ENCODE measurements around the gene EMP3.

Gene EMP3

DNA sequence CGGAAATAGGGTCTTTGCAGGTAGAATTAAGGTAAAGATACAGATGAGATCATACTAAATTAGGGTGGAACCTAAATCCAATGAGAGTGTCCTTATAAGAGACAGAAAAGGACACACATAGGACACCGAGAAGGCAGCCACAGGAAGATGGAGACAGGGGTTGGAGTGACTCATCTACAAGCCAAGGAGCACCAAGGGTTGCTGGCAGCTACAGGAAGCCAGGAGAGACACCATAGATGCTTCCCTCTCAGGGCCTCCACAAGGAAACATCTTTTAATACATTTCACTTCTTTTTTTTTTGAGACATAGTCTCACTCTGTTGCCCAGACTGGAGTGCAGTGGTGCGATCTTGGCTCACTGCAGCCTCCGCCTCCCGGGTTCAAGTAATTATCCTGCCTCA, 28.3 kb downstream of the EMP3 start:
- Histone ChIP-seq H3K9me3 (ENCODE audit: control insufficient read depth, insufficient read depth, low read length) (no peaks in the 10 kb centered on the region), H3K9ac (ENCODE audit: low read depth, low read length) (no peak overlapping the region), H3K4me1 (ENCODE audit: control insufficient read depth, insufficient read depth, low read length) (no peaks in the 10 kb centered on the region), H3K27me3 (ENCODE audit: control insufficient read depth, insufficient read depth, low read length) (no peaks in the 10 kb centered on the region), H3K4me3 (ENCODE audit: low read depth, low read length) (no peak overlapping the region), H3K36me3 (ENCODE audit: control insufficient read depth, insufficient read depth, low read length) (no peaks in the 10 kb centered on the region)

DNA sequence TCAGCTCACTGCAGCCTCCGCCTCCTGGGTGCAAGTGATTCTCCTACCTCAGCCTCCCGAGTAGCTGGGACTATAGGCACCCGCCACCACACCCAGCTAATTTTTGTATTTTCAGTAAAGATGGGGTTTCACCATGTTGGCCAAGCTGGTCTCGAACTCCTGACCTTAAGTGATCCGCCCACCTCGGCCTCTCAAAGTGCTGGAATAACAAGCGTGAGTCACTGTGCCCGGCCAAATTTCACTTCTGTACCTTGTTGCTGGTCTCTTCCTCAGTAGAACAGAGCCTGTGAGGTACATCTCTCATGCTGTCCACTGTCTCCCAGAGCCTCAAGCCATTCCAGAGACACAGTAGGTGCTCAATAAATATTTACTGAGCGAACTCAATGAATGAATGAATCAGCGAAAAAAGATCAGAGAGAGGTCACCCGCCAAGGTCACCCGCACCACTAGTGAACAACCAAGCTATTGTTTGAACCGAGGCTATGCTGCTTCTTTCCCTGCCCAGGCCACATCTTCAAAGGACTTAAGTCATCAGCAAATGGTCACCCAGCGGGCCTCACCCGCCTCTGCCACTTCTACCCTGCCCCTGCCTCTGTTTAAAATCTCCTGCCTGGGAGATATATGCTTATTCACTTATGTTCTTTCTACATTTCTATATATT, 29.1 kb downstream of the EMP3 start:
- no peak overlapping the region for H3K9ac ChIP-seq (ENCODE audit: low read depth, low read length)

GRCh38 chr19:48355365-48355954, 30.1 kb downstream of the EMP3 start:
- Histone ChIP-seq H3K4me1 (ENCODE audit: control insufficient read depth, insufficient read depth, low read length) (no peaks in the 10 kb centered on the region), H3K36me3 (ENCODE audit: control insufficient read depth, insufficient read depth, low read length) (no peaks in the 10 kb centered on the region), H3K27me3 (ENCODE audit: control insufficient read depth, insufficient read depth, low read length) (no peaks in the 10 kb centered on the region), H3K9ac (ENCODE audit: low read depth, low read length) (no peak overlapping the region), H3K4me3 (ENCODE audit: low read depth, low read length) (no peak overlapping the region), H3K9me3 (ENCODE audit: control insufficient read depth, insufficient read depth, low read length) (no peaks in the 10 kb centered on the region)

More for the DNA sequence above, 29.1 kb downstream of the EMP3 start:
- no peaks in the 10 kb centered on the region for H3K27me3 ChIP-seq (ENCODE audit: control insufficient read depth, insufficient read depth, low read length)
- H3K4me3 ChIP-seq (ENCODE audit: low read depth, low read length) = no peak overlapping the region
- H3K9me3 ChIP-seq (ENCODE audit: control insufficient read depth, insufficient read depth, low read length) = no peaks in the 10 kb centered on the region
- H3K4me1 ChIP-seq (ENCODE audit: control insufficient read depth, insufficient read depth, low read length) = no peaks in the 10 kb centered on the region
- no peaks in the 10 kb centered on the region for H3K36me3 ChIP-seq (ENCODE audit: control insufficient read depth, insufficient read depth, low read length)

GRCh38 chr19:48359123-48359522, 33.8 kb downstream of the EMP3 start:
- H3K4me1 ChIP-seq (ENCODE audit: control insufficient read depth, insufficient read depth, low read length) = no peaks in the 10 kb centered on the region

GRCh38 chr19:48361912-48362311, 36.6 kb downstream of the EMP3 start:
- Histone ChIP-seq H3K9ac (ENCODE audit: low read depth, low read length) (no peak overlapping the region), H3K4me3 (ENCODE audit: low read depth, low read length) (no peak overlapping the region), H3K36me3 (ENCODE audit: control insufficient read depth, insufficient read depth, low read length) (no peaks in the 10 kb centered on the region), H3K27me3 (ENCODE audit: control insufficient read depth, insufficient read depth, low read length) (no peaks in the 10 kb centered on the region), H3K9me3 (ENCODE audit: control insufficient read depth, insufficient read depth, low read length) (no peaks in the 10 kb centered on the region), H3K4me1 (ENCODE audit: control insufficient read depth, insufficient read depth, low read length) (peaks cover 3% of the 10 kb centered on the region)

More at GRCh38 chr19:48359123-48359522, 33.8 kb downstream of the EMP3 start:
- H3K36me3 ChIP-seq (ENCODE audit: control insufficient read depth, insufficient read depth, low read length) = no peaks in the 10 kb centered on the region
- no peaks in the 10 kb centered on the region for H3K27me3 ChIP-seq (ENCODE audit: control insufficient read depth, insufficient read depth, low read length)
- H3K9me3 ChIP-seq (ENCODE audit: control insufficient read depth, insufficient read depth, low read length) = no peaks in the 10 kb centered on the region
- H3K9ac ChIP-seq (ENCODE audit: low read depth, low read length) = no peak overlapping the region
- no peak overlapping the region for H3K4me3 ChIP-seq (ENCODE audit: low read depth, low read length)

DNA sequence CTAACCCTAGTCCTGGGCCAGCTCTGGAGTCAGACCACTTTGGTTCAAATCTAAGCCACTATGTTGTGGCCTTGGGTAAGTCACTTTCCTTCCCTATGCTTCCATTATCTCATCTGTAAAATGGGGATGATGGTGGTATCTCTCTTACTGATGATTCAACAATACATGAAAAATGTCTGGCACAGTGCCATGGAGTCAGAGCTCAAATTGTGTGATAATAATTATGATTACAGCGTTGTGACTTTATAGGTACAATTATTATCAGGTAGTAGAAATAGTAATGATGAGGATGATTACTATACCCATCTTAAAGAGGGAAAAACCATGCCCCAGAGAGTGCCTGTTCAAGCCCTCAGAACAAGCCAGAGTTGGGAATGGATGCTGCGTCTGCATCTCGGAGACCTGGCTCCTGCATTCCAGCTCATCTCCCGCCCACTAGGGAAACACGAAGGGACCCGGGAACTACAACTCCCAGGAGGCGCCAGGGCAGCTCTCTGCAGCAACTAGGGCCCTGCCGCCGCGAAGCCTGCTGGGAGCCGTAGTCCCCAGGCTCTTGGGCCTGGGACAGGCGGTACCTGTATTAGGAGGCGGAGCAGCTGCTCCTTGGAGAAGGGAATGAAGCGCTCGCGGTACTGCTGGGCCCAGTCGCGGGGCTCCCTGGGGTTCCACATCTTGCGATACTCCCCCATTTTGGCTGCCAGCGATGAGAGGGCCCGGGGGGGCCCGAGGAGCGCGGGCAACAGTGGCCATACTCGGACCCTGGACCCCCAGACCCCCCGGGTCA, 37.6 kb downstream of the EMP3 start:
- no peaks in the 10 kb centered on the region for H3K9me3 ChIP-seq (ENCODE audit: control insufficient read depth, insufficient read depth, low read length)
- no peaks in the 10 kb centered on the region for H3K36me3 ChIP-seq (ENCODE audit: control insufficient read depth, insufficient read depth, low read length)
- peak overlapping the region; percentile 80 for H3K9ac ChIP-seq (ENCODE audit: low read depth, low read length)
- peak overlapping the region; percentile 68 for H3K4me3 ChIP-seq (ENCODE audit: low read depth, low read length)
- no peaks in the 10 kb centered on the region for H3K27me3 ChIP-seq (ENCODE audit: control insufficient read depth, insufficient read depth, low read length)
- peaks cover 3% of the 10 kb centered on the region for H3K4me1 ChIP-seq (ENCODE audit: control insufficient read depth, insufficient read depth, low read length)

DNA sequence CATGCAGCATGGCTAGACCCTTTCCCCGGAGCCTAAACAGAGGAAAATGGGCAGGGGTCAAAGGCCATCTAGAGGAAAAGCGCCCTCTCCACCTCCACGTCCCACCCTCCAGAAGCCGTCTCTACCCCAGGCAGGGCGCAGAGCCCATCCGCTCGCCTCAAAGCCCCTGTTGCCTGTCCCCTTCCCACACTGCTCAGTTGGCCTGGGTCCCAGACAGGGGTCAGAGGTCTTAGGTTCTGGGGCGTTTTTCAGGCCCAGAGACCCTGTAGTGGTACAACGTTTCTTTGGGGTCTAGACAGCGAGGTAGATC, 38.1 kb downstream of the EMP3 start:
- Histone ChIP-seq H3K9me3 (ENCODE audit: control insufficient read depth, insufficient read depth, low read length) (no peaks in the 10 kb centered on the region), H3K9ac (ENCODE audit: low read depth, low read length) (peak overlapping the region; percentile 80), H3K27me3 (ENCODE audit: control insufficient read depth, insufficient read depth, low read length) (no peaks in the 10 kb centered on the region), H3K4me3 (ENCODE audit: low read depth, low read length) (peak overlapping the region; percentile 68), H3K4me1 (ENCODE audit: control insufficient read depth, insufficient read depth, low read length) (peaks cover 3% of the 10 kb centered on the region), H3K36me3 (ENCODE audit: control insufficient read depth, insufficient read depth, low read length) (no peaks in the 10 kb centered on the region)

DNA sequence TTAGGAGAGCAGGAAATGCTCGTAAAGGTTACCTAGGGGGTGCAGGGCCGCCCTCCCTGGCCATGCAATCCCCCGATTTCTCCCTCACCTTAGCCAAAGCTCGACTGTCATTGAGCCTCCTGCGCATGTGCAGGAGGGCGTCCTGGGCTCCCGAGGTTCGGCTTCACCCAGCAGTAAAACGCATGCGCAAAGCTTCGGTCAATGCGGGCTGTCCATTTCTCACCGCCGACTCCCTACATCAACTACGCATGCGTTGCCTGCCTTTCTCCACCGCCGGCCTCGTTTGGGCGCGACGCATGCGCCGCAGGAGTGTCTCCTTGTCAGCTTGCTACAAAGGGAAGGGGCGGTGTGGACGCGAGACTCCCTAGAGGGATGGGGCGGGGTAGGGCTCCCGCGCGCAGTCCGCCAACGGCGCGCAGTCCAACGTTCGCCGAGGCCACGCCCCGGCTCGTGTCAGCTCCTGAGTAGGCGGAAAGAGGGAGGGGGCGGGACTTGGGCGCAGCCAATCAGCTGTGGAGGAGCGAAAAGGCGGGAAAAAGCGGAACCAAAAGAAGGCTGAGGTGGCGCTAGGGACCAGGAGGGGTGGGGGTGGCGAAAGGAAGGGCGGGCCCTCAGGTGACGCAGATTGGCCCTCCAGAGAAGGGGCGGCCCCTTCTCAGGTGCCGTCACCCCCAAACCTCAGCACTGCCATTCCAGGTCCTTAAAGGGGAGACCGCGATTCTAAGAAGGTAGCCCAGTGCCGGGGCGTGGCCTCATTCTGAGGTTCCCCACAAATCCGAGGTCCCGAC, 38.7 kb downstream of the EMP3 start, which contains the start of the genes SYNGR4 and TMEM143:
TSS of gene SYNGR4 (plus strand) at position 558 of the 788 bp plus-strand sequence. CDS start 1,476 bp downstream, outside the sequence.
TSS of gene TMEM143 (minus strand) at position 131 of the 788 bp plus-strand sequence. CDS start at position 111, 20 bp downstream.
- Histone ChIP-seq H3K27me3 (ENCODE audit: control insufficient read depth, insufficient read depth, low read length) (no peaks in the 10 kb centered on the region), H3K4me3 (ENCODE audit: low read depth, low read length) (peak within 1 kb of the TSS; percentile 68), H3K36me3 (ENCODE audit: control insufficient read depth, insufficient read depth, low read length) (no peaks in the 10 kb centered on the region), H3K9me3 (ENCODE audit: control insufficient read depth, insufficient read depth, low read length) (no peaks in the 10 kb centered on the region), H3K4me1 (ENCODE audit: control insufficient read depth, insufficient read depth, low read length) (peaks cover 3% of the 10 kb centered on the region), H3K9ac (ENCODE audit: low read depth, low read length) (peak within 1 kb of the TSS; percentile 80)

DNA sequence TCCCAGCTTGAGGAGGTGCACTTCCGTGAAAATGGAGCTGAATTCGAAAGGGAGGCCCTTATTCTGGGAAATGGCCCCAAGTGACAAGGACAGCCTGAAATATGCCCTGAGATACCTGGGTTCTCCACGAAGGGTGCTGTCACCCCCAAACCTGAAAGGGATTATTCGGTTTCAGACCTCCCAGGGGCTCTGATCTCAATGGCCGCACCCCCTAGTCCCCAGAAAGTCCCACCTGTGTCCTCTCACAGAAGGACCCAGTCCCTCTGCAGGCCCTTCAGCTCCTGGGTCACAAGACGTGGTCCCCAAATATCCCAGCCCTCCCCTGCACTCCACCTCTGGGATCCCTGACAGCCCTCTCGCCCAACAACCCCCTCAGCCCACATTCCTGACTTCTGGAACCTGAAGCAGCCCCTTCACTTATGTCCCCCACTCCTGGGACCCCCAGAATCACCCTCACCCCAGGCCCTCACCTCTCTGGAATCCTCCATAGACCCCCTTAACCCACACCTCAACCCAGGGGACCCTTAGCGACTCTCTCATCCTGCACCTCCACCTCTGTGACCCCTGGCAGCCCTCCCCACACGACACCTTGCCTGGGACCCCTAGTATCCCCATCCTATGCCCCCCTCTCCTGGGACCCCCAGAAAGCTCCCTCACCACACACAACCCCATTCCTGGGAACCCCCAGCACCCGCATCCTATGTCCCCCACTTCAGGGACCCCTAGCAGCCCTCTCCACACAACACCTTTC, 39.4 kb downstream of the EMP3 start:
- Histone ChIP-seq H3K4me3 (ENCODE audit: low read depth, low read length) (peak overlapping the region; percentile 56), H3K9ac (ENCODE audit: low read depth, low read length) (peak overlapping the region; percentile 79), H3K4me1 (ENCODE audit: control insufficient read depth, insufficient read depth, low read length) (peaks cover 3% of the 10 kb centered on the region), H3K27me3 (ENCODE audit: control insufficient read depth, insufficient read depth, low read length) (no peaks in the 10 kb centered on the region), H3K9me3 (ENCODE audit: control insufficient read depth, insufficient read depth, low read length) (no peaks in the 10 kb centered on the region), H3K36me3 (ENCODE audit: control insufficient read depth, insufficient read depth, low read length) (no peaks in the 10 kb centered on the region)

- Histone ChIP-seq H3K9me3 (ENCODE audit: control insufficient read depth, insufficient read depth, low read length) (no peaks in the 10 kb centered on the region), H3K4me1 (ENCODE audit: control insufficient read depth, insufficient read depth, low read length) (peaks cover 3% of the 10 kb centered on the region), H3K36me3 (ENCODE audit: control insufficient read depth, insufficient read depth, low read length) (no peaks in the 10 kb centered on the region), H3K4me3 (ENCODE audit: low read depth, low read length) (no peak overlapping the region), H3K27me3 (ENCODE audit: control insufficient read depth, insufficient read depth, low read length) (no peaks in the 10 kb centered on the region), H3K9ac (ENCODE audit: low read depth, low read length) (no peak overlapping the region)
These were observed 40.2 kb downstream of the EMP3 start for GRCh38 chr19:48365602-48366001.

- H3K36me3 ChIP-seq (ENCODE audit: control insufficient read depth, insufficient read depth, low read length) = no peaks in the 10 kb centered on the region
- H3K9me3 ChIP-seq (ENCODE audit: control insufficient read depth, insufficient read depth, low read length) = no peaks in the 10 kb centered on the region
- H3K4me1 ChIP-seq (ENCODE audit: control insufficient read depth, insufficient read depth, low read length) = peaks cover 3% of the 10 kb centered on the region
- H3K4me3 ChIP-seq (ENCODE audit: low read depth, low read length) = no peak overlapping the region
- no peak overlapping the region for H3K9ac ChIP-seq (ENCODE audit: low read depth, low read length)
- H3K27me3 ChIP-seq (ENCODE audit: control insufficient read depth, insufficient read depth, low read length) = no peaks in the 10 kb centered on the region
These were observed 42.5 kb downstream of the EMP3 start for GRCh38 chr19:48367855-48368254.
